ENCODE data around the gene PLEKHF1.

The PLEKHF1 gene

GRCh38 chr19:29635963-29636362 lies 29.3 kb upstream of the PLEKHF1 start:
- no peak for DNase-seq

GRCh38 chr19:29636553-29637360 lies 28.5 kb upstream of the PLEKHF1 start:
- DNase-seq, result no peak

- DNase-seq, result no peak
Observed at GRCh38 chr19:29639086-29639485, 26.2 kb upstream of the PLEKHF1 start.

GRCh38 chr19:29640231-29640630 lies 25.0 kb upstream of the PLEKHF1 start:
- DNase-seq, result no peak

- no peak for DNase-seq
Observed at GRCh38 chr19:29641597-29641996, 23.7 kb upstream of the PLEKHF1 start.

GRCh38 chr19:29643361-29643935 lies 21.8 kb upstream of the PLEKHF1 start:
- no peak for DNase-seq

- no peak for DNase-seq
Observed at GRCh38 chr19:29644210-29644609, 21.1 kb upstream of the PLEKHF1 start.

- no peak for DNase-seq
Observed at GRCh38 chr19:29645491-29645867, 19.8 kb upstream of the PLEKHF1 start.

- no peak for DNase-seq
Observed at GRCh38 chr19:29645911-29646310, 19.4 kb upstream of the PLEKHF1 start.

- no peak for DNase-seq
Observed at GRCh38 chr19:29650772-29651387, 14.4 kb upstream of the PLEKHF1 start.

GRCh38 chr19:29651622-29652394 lies 13.5 kb upstream of the PLEKHF1 start:
- DNase-seq, result no peak

- DNase-seq, result no peak
Observed at GRCh38 chr19:29653398-29653797, 11.9 kb upstream of the PLEKHF1 start.

GRCh38 chr19:29655648-29656335 lies 9.5 kb upstream of the PLEKHF1 start:
- no peak for DNase-seq

GRCh38 chr19:29658221-29658991 lies 6.9 kb upstream of the PLEKHF1 start:
- DNase-seq, result no peak

GRCh38 chr19:29660835-29661234 lies 4.4 kb upstream of the PLEKHF1 start:
- DNase-seq, result no peak

- no peak for DNase-seq
Observed at GRCh38 chr19:29662278-29662603, 3.0 kb upstream of the PLEKHF1 start.

GRCh38 chr19:29662604-29663404 lies 2.5 kb upstream of the PLEKHF1 start:
- DNase-seq, result no peak

- DNase-seq, result no peak
Observed at GRCh38 chr19:29663861-29664752, 1.2 kb upstream of the PLEKHF1 start.

- no peak for DNase-seq
Observed at GRCh38 chr19:29664753-29665214, 477 bp upstream of the PLEKHF1 start.

Data from NCI-H774 (cell line).